K562 (cell line): ENCODE data around the gene SLBP. TPM values are rescaled to one million over a fixed set of nuclear protein-coding genes. Genes with fewer than 3 reads are reported as not detected.
A peak's percentile ranks its signal among the peaks of the same experiment; 100 is the strongest.
"Not testable (repeated sequence)": the region's sequence is repeated elsewhere in the genome, so short reads cannot be mapped to it uniquely, and the experiment has no call there.

Experiments
- ATAC-seq: fragments of 200-7000 bp; cut with Tn5 transposase; 3 replicates; pipeline ENCODE4 v1.9.1; 2020; ENCODE audit warnings: moderate library complexity
- BruUV-seq: library from RNA; stranded (reverse); fragments of 400-500 nt; replicated peaks from 2 replicates; lab custom pipeline; 2021; lab: Mats Ljungman, UMichigan
- CTCF ChIA-PET: fragments of 300-600 bp; formaldehyde crosslinking; extraction: SDS; loops from one replicate; lab custom pipeline; 2021; ENCODE audit warnings: low intra/inter-chr PET ratio; lab: Yijun Ruan, JAX
- POLR2A ChIA-PET: fragments of 300-600, 350-650 bp; sonication (Branson Sonifier 250); formaldehyde crosslinking; extraction: SDS; loops from one replicate; lab custom pipeline; 2021; ENCODE audit warnings: antibody characterized with exemption, inconsistent platforms; lab: Yijun Ruan, JAX
- DNase-seq, 4 experiments: peaks; one replicate each; pipeline versions ENCODE4 v3.0.0 to v3.0.0-alpha.2; 2011 to 2018; ENCODE audit warnings: low spot score in 3 of 4, mixed read lengths in 3 of 4; ENCODE audit errors: extremely low read depth in 1 of 4
- FAIRE-seq: peaks from 2 replicates; lab custom pipeline; 2011; peaks lifted over from hg19 to GRCh38; lab: Jason Lieb, UNC
- H2AFZ ChIP-seq: 2 replicates; pipeline ENCODE4 v1.6.0; 2011; ENCODE audit warnings: low read depth, low read length, control low read depth, inconsistent platforms
- H3K27ac ChIP-seq: fragments of 200-600 bp; 3 replicates; pipeline ENCODE4 v1.8.0; 2011; ENCODE audit warnings: low read depth, mild to moderate bottlenecking, control low read depth, inconsistent platforms, low read length, moderate library complexity, mixed read lengths; ENCODE audit errors: extremely low read depth
- H3K27me3 ChIP-seq, 2 experiments: fragments of 300-600 bp in 1 of 2; 2 replicates in 1 of 2; 3 replicates in 1 of 2; pipeline versions ENCODE4 v1.6.0 to v1.8.0; 2011; ENCODE audit warnings: inconsistent platforms in 2 of 2, low read length in 2 of 2, mild to moderate bottlenecking in 1 of 2, mixed read lengths in 1 of 2, moderate library complexity in 1 of 2; ENCODE audit not compliant: control insufficient read depth in 2 of 2, insufficient read depth in 2 of 2
- H3K36me3 ChIP-seq: fragments of 300-600 bp; 3 replicates; pipeline ENCODE4 v1.8.0; 2011; ENCODE audit warnings: mild to moderate bottlenecking, low read length, inconsistent platforms; ENCODE audit not compliant: control insufficient read depth, insufficient read depth
- H3K4me1 ChIP-seq, 2 experiments: fragments of 200-600 bp in 1 of 2; replicated peaks in 1 of 2; 2 replicates in 1 of 2; 3 replicates in 1 of 2; pipeline versions ENCODE4 v1.5.1 to v1.8.0; 2011; ENCODE audit warnings: inconsistent platforms in 2 of 2, low read length in 2 of 2, mild to moderate bottlenecking in 1 of 2, mixed read lengths in 1 of 2, moderate library complexity in 1 of 2; ENCODE audit not compliant: control insufficient read depth in 2 of 2, insufficient read depth in 2 of 2
- H3K4me2 ChIP-seq: 2 replicates; pipeline ENCODE4 v1.6.1; 2011; ENCODE audit warnings: low read length, control low read depth, inconsistent platforms, mixed read lengths; ENCODE audit not compliant: insufficient read depth
- H3K4me3 ChIP-seq: fragments of 200-600 bp; sonication (generic), shearing (Covaris generic); 2 replicates; pipeline ENCODE4 v1.5.1; 2016; ENCODE audit warnings: control low read depth, inconsistent platforms
- H3K79me2 ChIP-seq: fragments of 200-600 bp; 3 replicates; pipeline ENCODE4 v1.8.0; 2011; ENCODE audit warnings: low read length, inconsistent platforms; ENCODE audit not compliant: control insufficient read depth, insufficient read depth
- H3K9ac ChIP-seq, 2 experiments: 2 replicates each; pipeline versions ENCODE4 v1.6.0 to v1.6.1; 2011; ENCODE audit warnings: low read depth in 2 of 2, low read length in 2 of 2, control low read depth in 1 of 2, inconsistent platforms in 1 of 2, mild to moderate bottlenecking in 1 of 2, mixed read lengths in 1 of 2; ENCODE audit not compliant: insufficient read depth in 1 of 2
- H3K9me1 ChIP-seq: one replicate; pipeline ENCODE4 v1.6.0; 2011; ENCODE audit warnings: inconsistent platforms, mild to moderate bottlenecking, low read length, moderate library complexity; ENCODE audit not compliant: control insufficient read depth, insufficient read depth
- H3K9me3 ChIP-seq: replicated peaks from 2 replicates; pipeline ENCODE4 v1.5.1; 2011; ENCODE audit warnings: low read depth, low read length, inconsistent platforms; ENCODE audit not compliant: control insufficient read depth, insufficient read depth
- H4K20me1 ChIP-seq: replicated peaks from 2 replicates; pipeline ENCODE4 v1.6.1; 2011; ENCODE audit warnings: low read length, inconsistent platforms, mixed read lengths; ENCODE audit not compliant: control insufficient read depth, insufficient read depth
- BACH1 ChIP-seq: fragments of 200-800 bp; sonication (Bioruptor generic); IDR thresholded peaks from 2 replicates; pipeline ENCODE4 v1.6.1; 2016; ENCODE audit warnings: missing genetic modification characterization, missing compliant biosample characterization
- HNRNPH1 ChIP-seq: fragments of 200-400 bp; formaldehyde crosslinking; optimal IDR thresholded peaks from 2 replicates; pipeline ENCODE3; 2017; ENCODE audit warnings: low read depth, mild to moderate bottlenecking, low read length, moderate library complexity
- OTX1 ChIP-seq: fragments of 450-650 bp; formaldehyde crosslinking; IDR thresholded peaks from 2 replicates; pipeline ENCODE4 v1.4.0; 2022; ENCODE audit warnings: mild to moderate bottlenecking
- RBM22 ChIP-seq: fragments of 200-400 bp; formaldehyde crosslinking; IDR thresholded peaks from 2 replicates; pipeline ENCODE4 v1.6.1; 2018; ENCODE audit warnings: low read length, low read depth; ENCODE audit not compliant: poor library complexity, severe bottlenecking
- SETDB1 ChIP-seq: IDR thresholded peaks from one replicate; pipeline ENCODE4 v1.6.1; 2012; ENCODE audit warnings: low read length, control low read depth, inconsistent platforms
- TAF9B ChIP-seq: fragments of 450-650 bp; IDR thresholded peaks from 2 replicates; pipeline ENCODE4 v1.6.1; 2018; ENCODE audit warnings: mild to moderate bottlenecking; ENCODE audit not compliant: partially characterized antibody
- ZNF133 ChIP-seq: fragments of 250-450 bp; sonication (Bioruptor Pico); IDR thresholded peaks from 2 replicates; pipeline ENCODE4 v1.4.0; 2020; ENCODE audit warnings: mild to moderate bottlenecking
- ZNF668 ChIP-seq: fragments of 250-450 bp; sonication (Bioruptor Pico); IDR thresholded peaks from 2 replicates; pipeline ENCODE4 v1.8.0; 2022; ENCODE audit warnings: mild to moderate bottlenecking, inconsistent platforms
- WGBS: fragments of 100-300 bp; shearing (Covaris generic); methylation state at CpG from one replicate; pipeline ENCODE4 v1.1.6; 2016; ENCODE audit warnings: low coverage, mixed read lengths; ENCODE audit not compliant: insufficient coverage; ENCODE audit errors: missing lambda C conversion rate; 5-methylcytosine and 5-hydroxymethylcytosine counted together
- in situ Hi-C: fragments of 300-500 bp; cut with MboI; formaldehyde crosslinking; loops from 4 replicates; pipeline ENCODE4 v1.15.0; 2018; ENCODE audit warnings: inconsistent platforms, mixed read lengths
- intact Hi-C: fragments of 100-400 bp; cut with micrococcal nuclease; formaldehyde crosslinking; loops from 2 replicates; pipeline ENCODE4 v1.14.2; 2022
- polyA plus RNA-seq, 8 experiments: library from polyadenylated mRNA; depleted of rRNA in 4 of 8; stranded (reverse) in 5 of 8; unstranded in 3 of 8; fragments of >200 nt; fragmentation: Nextera tagmentation in 2 of 8; fragmentation: Illumina TruSeq in 1 of 8; extraction: Ambion mirVana in 2 of 8; extraction: Trizol in 1 of 8; gene quantifications; 2 replicates each; pipeline versions ENCODE4 v1.2.1 to v1.2.3, GENCODE V29; 2011 to 2014; ENCODE audit warnings: inconsistent platforms in 1 of 8, missing spikeins in 1 of 8
- total RNA-seq, 7 experiments: library from RNA; depleted of rRNA in 6 of 7; stranded (reverse); fragments of >200 nt in 6 of 7; fragmentation: Illumina TruSeq in 2 of 7; extraction: Trizol in 2 of 7; gene quantifications; 2 replicates each; pipeline versions ENCODE4 v1.2.1 to v1.2.3, GENCODE V29; 2011 to 2021; ENCODE audit warnings: low replicate concordance in 1 of 7
- TF ChIP-seq, protein P1 (sequence below), 2 experiments: fragments of 450-650 bp in 1 of 2; sonication (generic) in 1 of 2; formaldehyde crosslinking in 1 of 2; IDR thresholded peaks in 1 of 2; conservative IDR thresholded peaks in 1 of 2; 2 replicates each; pipeline versions ENCODE4 v1.6.1 to v1.8.1; 2016 to 2023; ENCODE audit warnings: mild to moderate bottlenecking in 2 of 2, moderate library complexity in 2 of 2, inconsistent platforms in 1 of 2, missing genetic modification reagents in 1 of 2
- TF ChIP-seq, protein P2 (sequence below), 2 experiments: fragments of 150-350 bp in 1 of 2; IDR thresholded peaks; 2 replicates each; pipeline ENCODE4 v1.6.1; 2012 to 2016; ENCODE audit warnings: low read depth in 2 of 2, low read length in 2 of 2, mild to moderate bottlenecking in 1 of 2, moderate library complexity in 1 of 2

Gene SLBP
- total and polyA plus RNA-seq, 9 of the 15 experiments (the other 6 are each of a cell fraction or from before 2014, with no cell fraction given), result 49.4 to 221 (median 162) TPM

DNA sequence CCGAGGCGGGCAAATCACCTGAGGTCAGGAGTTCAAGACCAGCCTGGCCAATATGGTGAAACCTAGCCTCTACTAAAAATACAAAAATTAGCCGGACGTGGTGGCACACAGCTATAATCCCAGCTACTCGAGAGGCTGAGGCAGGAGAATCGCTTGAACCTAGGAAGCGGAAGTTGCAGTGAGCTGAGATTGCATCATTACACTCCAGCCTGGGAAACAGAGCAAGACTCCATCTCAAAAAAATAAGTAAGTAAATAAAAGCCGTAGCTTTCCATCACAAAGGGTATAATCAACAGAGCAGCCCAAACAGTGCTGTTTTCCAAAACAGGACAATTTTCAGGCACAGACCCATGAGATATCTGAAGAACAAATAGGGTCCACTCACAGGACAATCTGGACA lies 10.4 kb downstream of the SLBP start:
- in situ Hi-C loops, CTCF ChIA-PET, DNase-seq, ATAC-seq, FAIRE-seq, H3K4me3 ChIP-seq, H2AFZ ChIP-seq, BruUV-seq, intact Hi-C loops, H3K9ac ChIP-seq, H3K9me3 ChIP-seq, H3K9me1 ChIP-seq, H3K4me2 ChIP-seq, H3K27me3 ChIP-seq, H3K4me1 ChIP-seq, H3K27ac ChIP-seq: not testable (repeated sequence)
- Histone ChIP-seq H4K20me1 (peaks cover 30% of the 10 kb centered on the region), H3K79me2 (peaks cover 64% of the 10 kb centered on the region), H3K36me3 (peaks cover 96% of the 10 kb centered on the region)
- POLR2A ChIA-PET, result interaction anchor here (1.5 to 3.5 kb wide), 4 partner anchors 8 to 13 kb away, joined by 6 to 20 read pairs (median 12); partner anchors contain the start of gene SLBP
- TF ChIP-seq, protein P1, sequence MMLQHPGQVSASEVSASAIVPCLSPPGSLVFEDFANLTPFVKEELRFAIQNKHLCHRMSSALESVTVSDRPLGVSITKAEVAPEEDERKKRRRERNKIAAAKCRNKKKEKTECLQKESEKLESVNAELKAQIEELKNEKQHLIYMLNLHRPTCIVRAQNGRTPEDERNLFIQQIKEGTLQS (IDR thresholded peaks at IDR 0.05), result peak; percentile 33
- TF ChIP-seq, protein P1 (CRISPR knock-in tag; conservative IDR thresholded peaks at IDR 0.05), result not testable (repeated sequence)
- 96% methylated on average over 8 of the region's 8 CpGs for WGBS

DNA sequence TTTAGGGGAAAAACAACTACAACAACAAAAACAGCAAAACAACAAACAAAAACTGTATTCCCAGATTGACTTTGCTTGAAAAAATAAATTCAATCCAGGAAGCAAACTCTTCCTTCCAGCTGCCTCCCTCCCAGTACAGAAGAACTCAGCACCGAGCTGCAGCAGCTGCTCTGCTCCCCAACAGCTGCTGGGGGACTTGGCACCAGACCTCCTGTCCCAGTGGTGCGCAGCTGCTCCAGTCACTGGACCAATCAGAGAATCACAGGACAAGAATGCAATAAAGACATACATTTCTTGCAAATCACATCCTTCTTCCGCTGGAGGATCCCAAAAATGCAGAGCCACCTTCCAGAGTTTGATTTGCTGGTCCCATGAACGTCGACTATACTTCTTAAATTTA lies 16.2 kb downstream of the SLBP start:
- no peak for FAIRE-seq
- H3K36me3 ChIP-seq, result peaks cover 95% of the 10 kb centered on the region
- POLR2A ChIA-PET, result interaction anchor here (0.6 to 2.0 kb wide), 3 partner anchors 13 to 180 kb away, joined by 3 to 12 read pairs (median 3); no protein-coding TSS in a partner anchor

More for the DNA sequence above, 16.2 kb downstream of the SLBP start:
- H3K79me2 ChIP-seq, result peaks cover 9% of the 10 kb centered on the region
- H3K9me1 ChIP-seq, result no peaks in the 10 kb centered on the region
- no peaks in the 10 kb centered on the region for H3K4me1 ChIP-seq
- peaks cover 7% of the 10 kb centered on the region; the same call in 1 of the 2 replicates for H4K20me1 ChIP-seq
- no peaks in the 10 kb centered on the region for H3K27me3 ChIP-seq
- TF ChIP-seq BACH1 (tag) (no peak), SETDB1 (no peak), ZNF668 (CRISPR knock-in tag) (no peak), HNRNPH1 (no peak), RBM22 (no peak), TAF9B (no peak), ZNF133 (no peak), OTX1 (no peak)
- TF ChIP-seq, protein P2, sequence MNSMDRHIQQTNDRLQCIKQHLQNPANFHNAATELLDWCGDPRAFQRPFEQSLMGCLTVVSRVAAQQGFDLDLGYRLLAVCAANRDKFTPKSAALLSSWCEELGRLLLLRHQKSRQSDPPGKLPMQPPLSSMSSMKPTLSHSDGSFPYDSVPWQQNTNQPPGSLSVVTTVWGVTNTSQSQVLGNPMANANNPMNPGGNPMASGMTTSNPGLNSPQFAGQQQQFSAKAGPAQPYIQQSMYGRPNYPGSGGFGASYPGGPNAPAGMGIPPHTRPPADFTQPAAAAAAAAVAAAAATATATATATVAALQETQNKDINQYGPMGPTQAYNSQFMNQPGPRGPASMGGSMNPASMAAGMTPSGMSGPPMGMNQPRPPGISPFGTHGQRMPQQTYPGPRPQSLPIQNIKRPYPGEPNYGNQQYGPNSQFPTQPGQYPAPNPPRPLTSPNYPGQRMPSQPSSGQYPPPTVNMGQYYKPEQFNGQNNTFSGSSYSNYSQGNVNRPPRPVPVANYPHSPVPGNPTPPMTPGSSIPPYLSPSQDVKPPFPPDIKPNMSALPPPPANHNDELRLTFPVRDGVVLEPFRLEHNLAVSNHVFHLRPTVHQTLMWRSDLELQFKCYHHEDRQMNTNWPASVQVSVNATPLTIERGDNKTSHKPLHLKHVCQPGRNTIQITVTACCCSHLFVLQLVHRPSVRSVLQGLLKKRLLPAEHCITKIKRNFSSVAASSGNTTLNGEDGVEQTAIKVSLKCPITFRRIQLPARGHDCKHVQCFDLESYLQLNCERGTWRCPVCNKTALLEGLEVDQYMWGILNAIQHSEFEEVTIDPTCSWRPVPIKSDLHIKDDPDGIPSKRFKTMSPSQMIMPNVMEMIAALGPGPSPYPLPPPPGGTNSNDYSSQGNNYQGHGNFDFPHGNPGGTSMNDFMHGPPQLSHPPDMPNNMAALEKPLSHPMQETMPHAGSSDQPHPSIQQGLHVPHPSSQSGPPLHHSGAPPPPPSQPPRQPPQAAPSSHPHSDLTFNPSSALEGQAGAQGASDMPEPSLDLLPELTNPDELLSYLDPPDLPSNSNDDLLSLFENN (IDR thresholded peaks at IDR 0.05; ENCODE audit: low read depth in 2 of 2, low read length in 2 of 2), result no peak
- no peak overlapping the region for H3K9ac ChIP-seq
- BruUV-seq, result no TSS peak
- no peak overlapping the region for H3K27ac ChIP-seq
- no peak overlapping the region for H3K4me3 ChIP-seq
- intact Hi-C loops (no loop called here), in situ Hi-C loops (no loop called here)
- WGBS, result 98% methylated on average over 5 of the region's 5 CpGs
- H3K9me3 ChIP-seq, result no peaks in the 10 kb centered on the region
- ATAC-seq, result no peak
- no peak overlapping the region for H2AFZ ChIP-seq
- CTCF ChIA-PET, result interaction anchor here (0.7 kb wide), 1 partner anchor 114 kb away, joined by 3 read pairs; no protein-coding TSS in a partner anchor
- no peak overlapping the region for H3K4me2 ChIP-seq
- DNase-seq, result no peak
